ENCODE measurements around the gene ABHD16A.

Gene ABHD16A

DNA sequence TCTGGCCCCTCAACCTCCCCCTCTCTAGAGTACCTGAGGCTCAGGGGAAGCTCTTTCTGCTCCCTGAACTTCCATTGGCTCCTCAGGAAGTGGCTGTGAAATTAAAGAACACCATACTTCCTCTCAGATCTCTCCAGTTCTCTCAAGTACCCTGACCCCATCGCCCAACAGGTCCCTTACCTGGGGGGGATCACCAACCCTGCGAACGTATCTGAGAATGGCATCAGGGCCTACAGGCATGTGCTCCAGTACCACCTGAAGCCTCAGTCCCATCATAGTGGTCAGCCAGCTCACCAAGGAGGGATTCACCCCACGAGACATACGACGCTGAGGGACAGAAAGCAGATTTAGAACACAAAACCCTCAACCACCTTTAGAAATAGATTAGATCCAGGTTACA, 62.5 kb downstream of the ABHD16A start:
- in situ Hi-C loops (cut with HindIII; ENCODE audit: low sequenced_read_pairs) = no loop called here
- no peak for DNase-seq (ENCODE audit: low read depth)
- H3K4me3 ChIP-seq (ENCODE audit: low read depth, low read length) = no peak overlapping the region
- TF ChIP-seq, protein P1, sequence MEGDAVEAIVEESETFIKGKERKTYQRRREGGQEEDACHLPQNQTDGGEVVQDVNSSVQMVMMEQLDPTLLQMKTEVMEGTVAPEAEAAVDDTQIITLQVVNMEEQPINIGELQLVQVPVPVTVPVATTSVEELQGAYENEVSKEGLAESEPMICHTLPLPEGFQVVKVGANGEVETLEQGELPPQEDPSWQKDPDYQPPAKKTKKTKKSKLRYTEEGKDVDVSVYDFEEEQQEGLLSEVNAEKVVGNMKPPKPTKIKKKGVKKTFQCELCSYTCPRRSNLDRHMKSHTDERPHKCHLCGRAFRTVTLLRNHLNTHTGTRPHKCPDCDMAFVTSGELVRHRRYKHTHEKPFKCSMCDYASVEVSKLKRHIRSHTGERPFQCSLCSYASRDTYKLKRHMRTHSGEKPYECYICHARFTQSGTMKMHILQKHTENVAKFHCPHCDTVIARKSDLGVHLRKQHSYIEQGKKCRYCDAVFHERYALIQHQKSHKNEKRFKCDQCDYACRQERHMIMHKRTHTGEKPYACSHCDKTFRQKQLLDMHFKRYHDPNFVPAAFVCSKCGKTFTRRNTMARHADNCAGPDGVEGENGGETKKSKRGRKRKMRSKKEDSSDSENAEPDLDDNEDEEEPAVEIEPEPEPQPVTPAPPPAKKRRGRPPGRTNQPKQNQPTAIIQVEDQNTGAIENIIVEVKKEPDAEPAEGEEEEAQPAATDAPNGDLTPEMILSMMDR (IDR thresholded peaks at IDR 0.05; ENCODE audit: low read depth, low read length, missing control alignments) = no peak

DNA sequence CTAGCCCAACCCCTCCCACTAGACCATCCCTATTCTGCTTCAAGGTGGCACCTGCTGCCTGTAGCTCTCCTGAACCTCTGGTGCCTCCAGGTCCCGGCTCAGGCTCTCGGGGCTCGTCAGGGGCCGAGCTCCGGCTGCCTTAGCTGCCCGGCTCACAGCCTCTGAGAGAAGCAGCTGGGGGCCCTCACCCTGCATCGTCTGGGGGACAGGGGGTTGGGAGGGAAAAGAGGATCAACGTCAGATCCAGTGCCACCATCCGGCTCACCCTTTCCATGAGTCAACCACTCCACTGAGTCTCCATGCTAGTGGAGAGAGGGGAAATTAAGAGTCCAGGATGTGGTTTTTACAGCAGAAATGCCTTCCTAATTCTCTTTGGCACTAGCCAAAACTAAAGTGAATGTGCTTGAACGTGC, 63.7 kb downstream of the ABHD16A start:
- TF ChIP-seq, protein P1 (IDR thresholded peaks at IDR 0.05; ENCODE audit: low read depth, low read length, missing control alignments) = no peak
- DNase-seq (ENCODE audit: low read depth) = no peak
- in situ Hi-C loops (cut with HindIII; ENCODE audit: low sequenced_read_pairs) = no loop called here
- H3K4me3 ChIP-seq (ENCODE audit: low read depth, low read length) = no peak overlapping the region

DNA sequence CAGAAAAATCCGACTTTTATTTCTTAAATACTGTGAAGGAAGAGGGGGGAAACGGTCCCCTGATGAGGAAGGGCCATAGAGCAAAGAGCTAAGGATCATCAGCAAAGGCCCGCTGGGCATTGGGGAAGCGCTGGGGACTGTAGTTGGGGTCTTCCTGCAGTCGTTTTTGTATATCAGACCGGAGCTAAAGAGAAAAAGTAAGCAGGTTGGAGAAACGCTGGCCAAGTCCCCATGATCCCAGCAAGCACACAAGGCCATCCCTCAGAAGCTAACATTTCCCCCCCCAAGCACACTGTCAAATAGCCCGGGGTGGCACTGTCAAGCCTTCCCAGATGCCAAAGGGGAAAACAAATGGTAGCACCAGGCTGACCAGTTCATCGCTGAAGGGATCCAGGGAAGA, 64.1 kb downstream of the ABHD16A start:
- no peak for DNase-seq (ENCODE audit: low read depth)
- in situ Hi-C loops (cut with HindIII; ENCODE audit: low sequenced_read_pairs) = no loop called here
- no peak overlapping the region for H3K4me3 ChIP-seq (ENCODE audit: low read depth, low read length)
- TF ChIP-seq, protein P1 (IDR thresholded peaks at IDR 0.05; ENCODE audit: low read depth, low read length, missing control alignments) = no peak

Data from astrocyte of the cerebellum (primary cell).